HepG2 (cell line): ENCODE measurements around the gene CPNE1. TPM values are rescaled to one million over a fixed set of nuclear protein-coding genes. Genes with fewer than 3 reads are reported as not detected.

Experiments
- MAF1 ChIP-seq: sonication (generic); formaldehyde crosslinking; IDR thresholded peaks from 2 replicates; pipeline ENCODE4 v1.5.0; 2020; ENCODE audit warnings: missing genetic modification reagents, borderline replicate concordance
- MAFF ChIP-seq: IDR thresholded peaks from 2 replicates; pipeline ENCODE4 v1.6.1; 2011; ENCODE audit warnings: low read depth, low read length, improper control_type of control experiment
- MTF2 ChIP-seq: sonication (generic); formaldehyde crosslinking; IDR thresholded peaks from 2 replicates; pipeline ENCODE4 v1.5.0; 2020; ENCODE audit warnings: missing genetic modification reagents, borderline replicate concordance
- MXD1 ChIP-seq: sonication (generic); formaldehyde crosslinking; IDR thresholded peaks from 2 replicates; pipeline ENCODE4 v1.4.0; 2020; ENCODE audit warnings: mild to moderate bottlenecking, missing genetic modification reagents
- MXD3 ChIP-seq: IDR thresholded peaks from 2 replicates; pipeline ENCODE4 v1.6.1; 2016; ENCODE audit warnings: mild to moderate bottlenecking, missing biosample characterization, missing genetic modification reagents
- MZF1 ChIP-seq: sonication (generic); formaldehyde crosslinking; IDR thresholded peaks from 2 replicates; pipeline ENCODE4 v1.8.1; 2023; ENCODE audit warnings: mild to moderate bottlenecking, missing genetic modification reagents, borderline replicate concordance
- NFYC ChIP-seq: IDR thresholded peaks from 2 replicates; pipeline ENCODE4 v1.6.1; 2016; ENCODE audit warnings: missing genetic modification reagents, missing compliant biosample characterization
- PLRG1 ChIP-seq: fragments of 450-650 bp; conservative IDR thresholded peaks from 2 replicates; pipeline ENCODE4 v1.6.1; 2016
- POLR2A ChIP-seq, 2 experiments: IDR thresholded peaks; 2 replicates each; pipeline ENCODE4 v1.6.1; 2011; ENCODE audit warnings: low read depth in 2 of 2, low read length in 2 of 2, mild to moderate bottlenecking in 1 of 2, moderate library complexity in 1 of 2; ENCODE audit not compliant: insufficient read depth in 1 of 2
- SIX1 ChIP-seq: sonication (generic); formaldehyde crosslinking; IDR thresholded peaks from 2 replicates; pipeline ENCODE4 v1.4.0; 2020; ENCODE audit warnings: missing genetic modification reagents, borderline replicate concordance
- SRSF1 ChIP-seq: fragments of 200-400 bp; formaldehyde crosslinking; optimal IDR thresholded peaks from 2 replicates; pipeline ENCODE3; 2017; ENCODE audit warnings: mild to moderate bottlenecking, low read depth, low read length, moderate library complexity
- ZNF101 ChIP-seq: sonication (generic); formaldehyde crosslinking; IDR thresholded peaks from 2 replicates; pipeline ENCODE4 v1.4.0; 2020; ENCODE audit warnings: mild to moderate bottlenecking, low read depth, missing genetic modification reagents, borderline replicate concordance
- ZNF124 ChIP-seq: sonication (generic); formaldehyde crosslinking; IDR thresholded peaks from 2 replicates; pipeline ENCODE4 v1.4.0; 2020; ENCODE audit warnings: missing genetic modification reagents
- ZNF33B ChIP-seq: sonication (generic); formaldehyde crosslinking; IDR thresholded peaks from 2 replicates; pipeline ENCODE4 v1.5.1; 2020; ENCODE audit warnings: mild to moderate bottlenecking, missing genetic modification reagents
- ZNF570 ChIP-seq: sonication (generic); formaldehyde crosslinking; IDR thresholded peaks from 2 replicates; pipeline ENCODE4 v1.4.0; 2020; ENCODE audit warnings: mild to moderate bottlenecking, missing genetic modification reagents, borderline replicate concordance
- ZNF614 ChIP-seq: IDR thresholded peaks from 2 replicates; pipeline ENCODE4 v1.6.1; 2018; ENCODE audit warnings: missing biosample characterization, missing genetic modification reagents, inconsistent platforms, borderline replicate concordance
- polyA plus RNA-seq, 8 experiments: library from polyadenylated mRNA; depleted of rRNA in 3 of 8; stranded (reverse) in 7 of 8; unstranded in 1 of 8; fragments of >200 nt; fragmentation: Illumina TruSeq in 4 of 8; extraction: Trizol in 4 of 8; gene quantifications; 2 replicates each; pipeline versions ENCODE4 v1.2.1 to v1.2.3, GENCODE V29; 2011 to 2016; ENCODE audit warnings: low read depth in 4 of 8, missing spikeins in 1 of 8, mixed read lengths in 1 of 8; ENCODE audit not compliant: insufficient read depth in 1 of 8
- total RNA-seq, 5 experiments: library from RNA; depleted of rRNA; stranded (reverse); fragments of >200 nt; fragmentation: Illumina TruSeq; extraction: Trizol; gene quantifications; 2 replicates each; pipeline ENCODE4 v1.2.3, GENCODE V29; 2016; ENCODE audit warnings: low read depth in 1 of 5
- TF ChIP-seq, protein P1 (sequence below): sonication (generic); formaldehyde crosslinking; IDR thresholded peaks from 2 replicates; pipeline ENCODE4 v1.4.0; 2020; ENCODE audit warnings: missing genetic modification reagents, borderline replicate concordance
- TF ChIP-seq, protein P2 (sequence below): sonication (generic); formaldehyde crosslinking; IDR thresholded peaks from 2 replicates; pipeline ENCODE4 v1.5.1; 2020; ENCODE audit warnings: mild to moderate bottlenecking, missing genetic modification reagents, moderate library complexity
- TF ChIP-seq, protein P3 (sequence below): sonication (generic); formaldehyde crosslinking; IDR thresholded peaks from 2 replicates; pipeline ENCODE4 v1.4.0; 2020; ENCODE audit warnings: missing genetic modification reagents, mild to moderate bottlenecking, borderline replicate concordance

Gene CPNE1
- total and polyA plus RNA-seq, 2 of the 13 experiments (the other 11 are each of a cell fraction or from before 2014, with no cell fraction given): 408 to 431 TPM

DNA sequence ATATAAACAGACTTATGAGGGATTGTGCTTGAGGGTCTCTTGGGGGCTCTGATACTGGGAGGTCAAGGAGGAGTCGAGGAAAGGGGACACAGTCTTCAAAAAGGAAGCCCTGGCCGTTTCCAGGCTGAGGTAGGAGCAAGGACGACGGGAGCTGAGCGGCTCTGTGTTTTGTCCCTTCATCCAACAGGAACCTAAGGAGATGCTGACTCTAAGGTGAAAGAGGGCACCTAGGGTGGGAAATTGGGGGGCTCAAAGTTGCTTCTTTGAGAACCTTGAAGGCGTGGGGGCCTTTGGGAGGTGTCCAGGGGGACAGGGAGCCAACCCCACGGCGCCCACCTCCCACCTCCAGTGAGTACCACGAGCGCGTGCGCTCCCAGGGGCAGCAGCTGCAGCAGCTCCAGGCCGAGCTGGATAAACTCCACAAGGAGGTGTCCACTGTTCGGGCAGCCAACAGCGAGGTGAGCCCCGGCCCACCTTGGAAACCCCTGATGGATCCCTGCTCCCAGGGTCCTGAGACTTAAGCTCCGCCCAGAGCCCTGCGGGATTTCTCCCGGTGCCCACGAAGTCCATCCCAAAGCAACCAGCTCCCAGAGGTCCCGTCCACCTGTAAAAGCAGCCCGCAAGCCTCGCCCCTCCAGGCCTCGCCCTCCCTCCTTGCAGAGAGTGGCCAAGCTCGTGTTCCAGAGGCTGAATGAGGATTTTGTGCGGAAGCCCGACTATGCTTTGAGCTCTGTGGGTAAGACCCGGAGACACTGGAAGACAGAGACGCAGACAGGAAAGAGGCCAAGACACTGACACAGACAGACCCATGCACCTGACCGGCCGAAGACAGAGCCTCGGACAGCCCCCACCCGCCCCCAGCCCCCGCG lies 46.2 kb downstream of the CPNE1 start (continued):
- TF ChIP-seq, protein P1, sequence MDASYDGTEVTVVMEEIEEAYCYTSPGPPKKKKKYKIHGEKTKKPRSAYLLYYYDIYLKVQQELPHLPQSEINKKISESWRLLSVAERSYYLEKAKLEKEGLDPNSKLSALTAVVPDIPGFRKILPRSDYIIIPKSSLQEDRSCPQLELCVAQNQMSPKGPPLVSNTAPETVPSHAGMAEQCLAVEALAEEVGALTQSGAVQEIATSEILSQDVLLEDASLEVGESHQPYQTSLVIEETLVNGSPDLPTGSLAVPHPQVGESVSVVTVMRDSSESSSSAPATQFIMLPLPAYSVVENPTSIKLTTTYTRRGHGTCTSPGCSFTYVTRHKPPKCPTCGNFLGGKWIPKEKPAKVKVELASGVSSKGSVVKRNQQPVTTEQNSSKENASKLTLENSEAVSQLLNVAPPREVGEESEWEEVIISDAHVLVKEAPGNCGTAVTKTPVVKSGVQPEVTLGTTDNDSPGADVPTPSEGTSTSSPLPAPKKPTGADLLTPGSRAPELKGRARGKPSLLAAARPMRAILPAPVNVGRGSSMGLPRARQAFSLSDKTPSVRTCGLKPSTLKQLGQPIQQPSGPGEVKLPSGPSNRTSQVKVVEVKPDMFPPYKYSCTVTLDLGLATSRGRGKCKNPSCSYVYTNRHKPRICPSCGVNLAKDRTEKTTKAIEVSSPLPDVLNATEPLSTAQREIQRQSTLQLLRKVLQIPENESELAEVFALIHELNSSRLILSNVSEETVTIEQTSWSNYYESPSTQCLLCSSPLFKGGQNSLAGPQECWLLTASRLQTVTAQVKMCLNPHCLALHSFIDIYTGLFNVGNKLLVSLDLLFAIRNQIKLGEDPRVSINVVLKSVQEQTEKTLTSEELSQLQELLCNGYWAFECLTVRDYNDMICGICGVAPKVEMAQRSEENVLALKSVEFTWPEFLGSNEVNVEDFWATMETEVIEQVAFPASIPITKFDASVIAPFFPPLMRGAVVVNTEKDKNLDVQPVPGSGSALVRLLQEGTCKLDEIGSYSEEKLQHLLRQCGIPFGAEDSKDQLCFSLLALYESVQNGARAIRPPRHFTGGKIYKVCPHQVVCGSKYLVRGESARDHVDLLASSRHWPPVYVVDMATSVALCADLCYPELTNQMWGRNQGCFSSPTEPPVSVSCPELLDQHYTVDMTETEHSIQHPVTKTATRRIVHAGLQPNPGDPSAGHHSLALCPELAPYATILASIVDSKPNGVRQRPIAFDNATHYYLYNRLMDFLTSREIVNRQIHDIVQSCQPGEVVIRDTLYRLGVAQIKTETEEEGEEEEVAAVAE (CRISPR knock-in tag): no peak
- TF ChIP-seq SIX1 (CRISPR knock-in tag) (no peak), POLR2A (IDR thresholded peaks at IDR 0.05; ENCODE audit: insufficient read depth in 1 of 2, low read depth in 2 of 2, low read length in 2 of 2) (peak in 1 of 2 experiments; percentile 26; a peak in 1 of 4 replicates), MAFF (no peak), NFYC (CRISPR knock-in tag) (no peak), MAF1 (CRISPR knock-in tag) (no peak), ZNF33B (CRISPR knock-in tag) (no peak), SRSF1 (no peak), MTF2 (CRISPR knock-in tag) (no peak), MZF1 (peak; percentile 69; the same call in 1 of the 2 replicates), ZNF614 (CRISPR knock-in tag) (no peak), ZNF124 (no peak), ZNF570 (CRISPR knock-in tag) (no peak), MXD3 (CRISPR knock-in tag) (peak; percentile 69; the same call in 1 of the 2 replicates), MXD1 (CRISPR knock-in tag) (peak; percentile 61; the same call in 1 of the 2 replicates), ZNF101 (no peak), PLRG1 (no peak)
- TF ChIP-seq, protein P2, sequence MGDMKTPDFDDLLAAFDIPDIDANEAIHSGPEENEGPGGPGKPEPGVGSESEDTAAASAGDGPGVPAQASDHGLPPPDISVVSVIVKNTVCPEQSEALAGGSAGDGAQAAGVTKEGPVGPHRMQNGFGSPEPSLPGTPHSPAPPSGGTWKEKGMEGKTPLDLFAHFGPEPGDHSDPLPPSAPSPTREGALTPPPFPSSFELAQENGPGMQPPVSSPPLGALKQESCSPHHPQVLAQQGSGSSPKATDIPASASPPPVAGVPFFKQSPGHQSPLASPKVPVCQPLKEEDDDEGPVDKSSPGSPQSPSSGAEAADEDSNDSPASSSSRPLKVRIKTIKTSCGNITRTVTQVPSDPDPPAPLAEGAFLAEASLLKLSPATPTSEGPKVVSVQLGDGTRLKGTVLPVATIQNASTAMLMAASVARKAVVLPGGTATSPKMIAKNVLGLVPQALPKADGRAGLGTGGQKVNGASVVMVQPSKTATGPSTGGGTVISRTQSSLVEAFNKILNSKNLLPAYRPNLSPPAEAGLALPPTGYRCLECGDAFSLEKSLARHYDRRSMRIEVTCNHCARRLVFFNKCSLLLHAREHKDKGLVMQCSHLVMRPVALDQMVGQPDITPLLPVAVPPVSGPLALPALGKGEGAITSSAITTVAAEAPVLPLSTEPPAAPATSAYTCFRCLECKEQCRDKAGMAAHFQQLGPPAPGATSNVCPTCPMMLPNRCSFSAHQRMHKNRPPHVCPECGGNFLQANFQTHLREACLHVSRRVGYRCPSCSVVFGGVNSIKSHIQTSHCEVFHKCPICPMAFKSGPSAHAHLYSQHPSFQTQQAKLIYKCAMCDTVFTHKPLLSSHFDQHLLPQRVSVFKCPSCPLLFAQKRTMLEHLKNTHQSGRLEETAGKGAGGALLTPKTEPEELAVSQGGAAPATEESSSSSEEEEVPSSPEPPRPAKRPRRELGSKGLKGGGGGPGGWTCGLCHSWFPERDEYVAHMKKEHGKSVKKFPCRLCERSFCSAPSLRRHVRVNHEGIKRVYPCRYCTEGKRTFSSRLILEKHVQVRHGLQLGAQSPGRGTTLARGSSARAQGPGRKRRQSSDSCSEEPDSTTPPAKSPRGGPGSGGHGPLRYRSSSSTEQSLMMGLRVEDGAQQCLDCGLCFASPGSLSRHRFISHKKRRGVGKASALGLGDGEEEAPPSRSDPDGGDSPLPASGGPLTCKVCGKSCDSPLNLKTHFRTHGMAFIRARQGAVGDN: no peak; the same call in 1 of the 2 replicates
- TF ChIP-seq, protein P3, sequence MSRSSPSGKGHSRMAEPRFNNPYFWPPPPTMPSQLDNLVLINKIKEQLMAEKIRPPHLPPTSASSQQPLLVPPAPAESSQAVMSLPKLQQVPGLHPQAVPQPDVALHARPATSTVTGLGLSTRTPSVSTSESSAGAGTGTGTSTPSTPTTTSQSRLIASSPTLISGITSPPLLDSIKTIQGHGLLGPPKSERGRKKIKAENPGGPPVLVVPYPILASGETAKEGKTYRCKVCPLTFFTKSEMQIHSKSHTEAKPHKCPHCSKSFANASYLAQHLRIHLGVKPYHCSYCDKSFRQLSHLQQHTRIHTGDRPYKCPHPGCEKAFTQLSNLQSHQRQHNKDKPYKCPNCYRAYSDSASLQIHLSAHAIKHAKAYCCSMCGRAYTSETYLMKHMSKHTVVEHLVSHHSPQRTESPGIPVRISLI (CRISPR knock-in tag): no peak
